ENCODE measurements around the gene MUC5B. TPM values are rescaled to one million over a fixed set of nuclear protein-coding genes. Genes with fewer than 3 reads are reported as not detected.

MUC5B gene
- total RNA-seq, 1 donor from 2014 or later: 57.5 TPM

DNA sequence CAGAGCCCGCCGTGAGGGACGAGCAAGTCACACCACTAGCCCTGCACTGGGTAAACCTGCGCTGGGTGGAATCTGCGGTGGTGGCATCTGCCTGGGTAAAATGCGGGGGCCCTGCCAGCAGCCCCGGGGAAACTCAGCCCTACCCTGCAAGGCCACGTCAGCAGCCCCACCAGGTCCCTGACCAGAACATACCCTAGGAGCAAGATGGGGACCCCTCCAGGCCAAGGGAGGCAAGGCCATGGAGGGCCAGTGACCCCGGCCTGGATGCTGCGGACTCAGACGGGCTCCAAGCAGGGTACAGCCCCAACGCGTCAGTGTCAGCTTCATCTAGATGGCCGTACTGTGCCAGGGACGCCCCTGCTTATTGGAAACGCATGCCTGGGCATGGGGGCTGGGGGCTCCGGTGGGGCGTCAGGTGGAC, 60.2 kb downstream of the MUC5B start:
- peak; percentile 41 for DNase-seq
- Histone ChIP-seq H3K9me3 (no peaks in the 10 kb centered on the region), H3K27me3 (ENCODE audit: low read depth) (no peaks in the 10 kb centered on the region), H3K4me3 (no peak overlapping the region), H3K36me3 (peaks cover 91% of the 10 kb centered on the region), H3K27ac (no peak overlapping the region), H3K4me1 (peaks cover 10% of the 10 kb centered on the region)
- ATAC-seq: peak in 1 of 2 donors; percentile 9
- intact Hi-C loops (cut with DNase I): no loop called here
- TF ChIP-seq, protein P1, sequence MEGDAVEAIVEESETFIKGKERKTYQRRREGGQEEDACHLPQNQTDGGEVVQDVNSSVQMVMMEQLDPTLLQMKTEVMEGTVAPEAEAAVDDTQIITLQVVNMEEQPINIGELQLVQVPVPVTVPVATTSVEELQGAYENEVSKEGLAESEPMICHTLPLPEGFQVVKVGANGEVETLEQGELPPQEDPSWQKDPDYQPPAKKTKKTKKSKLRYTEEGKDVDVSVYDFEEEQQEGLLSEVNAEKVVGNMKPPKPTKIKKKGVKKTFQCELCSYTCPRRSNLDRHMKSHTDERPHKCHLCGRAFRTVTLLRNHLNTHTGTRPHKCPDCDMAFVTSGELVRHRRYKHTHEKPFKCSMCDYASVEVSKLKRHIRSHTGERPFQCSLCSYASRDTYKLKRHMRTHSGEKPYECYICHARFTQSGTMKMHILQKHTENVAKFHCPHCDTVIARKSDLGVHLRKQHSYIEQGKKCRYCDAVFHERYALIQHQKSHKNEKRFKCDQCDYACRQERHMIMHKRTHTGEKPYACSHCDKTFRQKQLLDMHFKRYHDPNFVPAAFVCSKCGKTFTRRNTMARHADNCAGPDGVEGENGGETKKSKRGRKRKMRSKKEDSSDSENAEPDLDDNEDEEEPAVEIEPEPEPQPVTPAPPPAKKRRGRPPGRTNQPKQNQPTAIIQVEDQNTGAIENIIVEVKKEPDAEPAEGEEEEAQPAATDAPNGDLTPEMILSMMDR (IDR thresholded peaks at IDR 0.05): no peak

DNA sequence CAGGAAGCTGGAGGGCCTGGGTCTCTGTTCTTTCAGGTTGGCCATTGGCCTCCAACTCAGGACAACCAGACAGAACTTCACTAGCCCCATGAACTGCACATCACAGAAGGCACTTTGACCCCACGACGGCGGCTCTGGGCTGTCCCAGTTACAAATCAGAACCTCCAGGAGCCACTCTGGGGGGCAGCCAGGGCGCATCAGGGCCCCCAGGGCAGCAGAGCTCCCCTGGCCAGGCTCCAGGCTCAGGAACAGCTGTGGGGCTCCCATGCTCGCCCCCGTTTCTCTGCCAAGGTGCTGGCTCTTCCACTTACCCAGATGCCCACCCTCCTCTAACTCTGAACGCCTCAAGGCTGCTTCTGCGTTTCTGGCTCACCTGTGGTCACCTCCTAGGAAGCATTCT, 61.0 kb downstream of the MUC5B start:
- ATAC-seq (no peak), DNase-seq (peak; percentile 32)
- Histone ChIP-seq H3K4me1 (peaks cover 10% of the 10 kb centered on the region), H3K4me3 (no peak overlapping the region), H3K36me3 (peaks cover 92% of the 10 kb centered on the region), H3K9me3 (no peaks in the 10 kb centered on the region), H3K27ac (no peak overlapping the region), H3K27me3 (ENCODE audit: low read depth) (no peaks in the 10 kb centered on the region)
- TF ChIP-seq, protein P1 (IDR thresholded peaks at IDR 0.05): no peak
- intact Hi-C loops (cut with DNase I): no loop called here

DNA sequence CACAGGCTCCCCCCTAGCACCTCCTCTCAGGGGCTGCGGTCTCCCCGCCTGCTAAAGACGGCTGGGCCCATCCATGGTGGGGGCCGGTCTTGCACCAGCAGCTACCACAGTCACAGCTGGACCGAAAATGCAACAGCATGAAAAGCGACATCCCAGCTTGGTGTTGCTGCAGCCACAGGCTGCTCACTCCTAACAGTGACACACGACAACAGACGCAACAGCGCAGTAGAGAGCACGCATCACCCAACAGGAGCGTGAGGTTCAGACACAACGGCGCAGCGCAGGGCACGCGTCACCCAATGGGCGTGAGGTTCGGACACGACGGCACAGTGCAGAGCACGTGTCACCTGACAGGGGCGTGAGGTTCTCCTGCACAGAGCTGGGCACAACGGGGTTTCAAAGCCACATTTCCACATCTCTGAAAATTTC, 62.5 kb downstream of the MUC5B start:
- DNase-seq (peak; percentile 35), ATAC-seq (no peak)
- Histone ChIP-seq H3K4me1 (peaks cover 10% of the 10 kb centered on the region), H3K27me3 (ENCODE audit: low read depth) (no peaks in the 10 kb centered on the region), H3K4me3 (no peak overlapping the region), H3K27ac (no peak overlapping the region), H3K36me3 (peaks cover 92% of the 10 kb centered on the region), H3K9me3 (no peaks in the 10 kb centered on the region)
- intact Hi-C loops (cut with DNase I): no loop called here
- TF ChIP-seq, protein P1 (IDR thresholded peaks at IDR 0.05): no peak

DNA sequence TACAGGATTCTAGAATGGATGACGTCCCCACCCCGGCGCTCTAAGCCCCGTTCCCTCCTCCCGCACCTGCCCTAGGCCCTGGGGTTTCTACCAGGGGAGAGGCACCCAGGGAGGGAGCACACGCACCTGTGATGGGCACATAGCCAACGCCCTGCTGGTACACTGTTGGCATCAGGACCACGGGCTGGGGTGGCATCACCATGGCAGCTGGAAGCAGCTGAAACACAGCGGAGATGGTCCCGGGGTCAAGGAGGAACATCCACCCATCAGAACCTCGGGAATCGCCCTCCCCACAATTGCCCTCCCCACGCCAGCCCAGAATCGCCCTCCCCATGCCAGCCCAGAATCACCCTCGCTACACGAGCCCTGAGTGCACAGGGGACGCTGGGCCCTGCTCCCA, 63.0 kb downstream of the MUC5B start:
- no peak overlapping the region for H3K4me3 ChIP-seq
- H3K9me3 ChIP-seq: no peaks in the 10 kb centered on the region
- no peak overlapping the region for H3K27ac ChIP-seq
- intact Hi-C loops (cut with DNase I): no loop called here
- no peaks in the 10 kb centered on the region for H3K27me3 ChIP-seq (ENCODE audit: low read depth)
- H3K36me3 ChIP-seq: peaks cover 92% of the 10 kb centered on the region
- peaks cover 10% of the 10 kb centered on the region for H3K4me1 ChIP-seq
- TF ChIP-seq, protein P1 (IDR thresholded peaks at IDR 0.05): no peak
- DNase-seq (peak; percentile 27), ATAC-seq (no peak)

DNA sequence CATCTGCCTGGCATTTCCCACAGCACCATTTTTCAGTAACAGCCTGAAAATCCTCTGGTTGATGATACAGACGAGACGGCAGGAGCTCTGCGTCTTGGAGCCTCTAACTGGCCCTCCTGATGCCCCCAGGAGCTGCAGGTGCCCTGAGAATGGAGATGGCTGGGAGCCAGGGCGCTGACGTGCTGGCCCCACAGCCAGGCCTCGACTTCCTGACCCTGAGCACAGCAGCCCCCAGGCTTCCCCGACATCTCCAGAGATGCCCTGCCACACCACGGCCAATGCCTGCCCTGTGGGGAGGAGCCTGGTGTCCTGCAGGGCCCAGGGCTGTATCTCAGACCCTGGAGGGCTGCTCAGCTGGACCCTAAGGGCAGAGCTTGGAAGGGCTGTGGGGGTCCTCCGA, 65.1 kb downstream of the MUC5B start:
- H3K4me3 ChIP-seq: no peak overlapping the region
- no peaks in the 10 kb centered on the region for H3K27me3 ChIP-seq (ENCODE audit: low read depth)
- DNase-seq (peak; percentile 16), ATAC-seq (no peak)
- H3K9me3 ChIP-seq: no peaks in the 10 kb centered on the region
- peaks cover 89% of the 10 kb centered on the region for H3K36me3 ChIP-seq
- intact Hi-C loops (cut with DNase I): no loop called here
- no peak overlapping the region for H3K27ac ChIP-seq
- TF ChIP-seq, protein P1 (IDR thresholded peaks at IDR 0.05): no peak
- no peaks in the 10 kb centered on the region for H3K4me1 ChIP-seq
